ENCODE results near the gene HIVEP3. TPM values are rescaled to one million over a fixed set of nuclear protein-coding genes. Genes with fewer than 3 reads are reported as not detected.

HIVEP3 gene
- total RNA-seq, 1 donor from 2014 or later: 8.9 TPM

DNA sequence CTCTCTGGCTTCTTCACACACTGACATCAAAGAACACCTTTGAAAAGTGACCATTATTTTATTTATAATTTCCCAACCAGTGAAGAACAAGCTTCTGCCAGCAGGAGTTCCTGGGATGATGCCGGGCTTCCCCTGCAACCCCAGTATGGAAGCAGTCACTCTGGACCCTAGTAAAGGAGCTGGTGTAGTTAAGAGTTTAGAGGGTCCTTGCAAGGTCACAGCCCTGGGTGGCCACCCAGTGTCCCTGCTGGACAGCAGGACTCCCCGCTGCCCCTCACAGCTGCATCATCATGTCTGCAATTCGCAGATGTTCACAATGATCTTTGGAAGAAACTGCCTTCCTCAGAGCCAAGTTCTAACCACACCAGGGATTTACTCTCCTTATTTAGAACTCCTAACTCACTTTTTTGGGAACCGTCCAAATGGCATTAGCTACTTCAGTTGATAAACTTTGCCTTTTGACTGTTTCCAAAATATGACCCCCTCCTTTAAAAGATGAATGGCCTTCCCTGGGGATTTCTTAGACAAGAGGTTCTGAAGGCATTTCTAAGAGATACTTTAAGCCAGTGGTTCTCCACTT lies 90.6 kb downstream of the HIVEP3 start:
- Histone ChIP-seq H3K9me3 (ENCODE audit: insufficient read depth, low read depth, low read length) (no peaks in the 10 kb centered on the region), H3K36me3 (ENCODE audit: insufficient read depth, low read length) (no peaks in the 10 kb centered on the region), H3K79me2 (ENCODE audit: insufficient read depth, low read length) (no peaks in the 10 kb centered on the region), H3K27ac (ENCODE audit: low read depth, low read length) (no peak overlapping the region), H3K27me3 (ENCODE audit: insufficient read depth, low read length) (no peaks in the 10 kb centered on the region), H2AFZ (ENCODE audit: low read depth, low read length) (no peak overlapping the region), H3K4me2 (ENCODE audit: low read length) (no peak overlapping the region), H3K4me3 (ENCODE audit: insufficient read depth, low read depth, low read length) (no peak overlapping the region), H3K9ac (ENCODE audit: low read length) (no peak overlapping the region), H4K20me1 (ENCODE audit: insufficient read depth, low read length) (no peaks in the 10 kb centered on the region), H3K4me1 (ENCODE audit: insufficient read depth, low read length) (peaks cover 9% of the 10 kb centered on the region)
- DNase-seq (ENCODE audit: low read depth): peak; percentile 56
- FAIRE-seq: no peak
- TF ChIP-seq EZH2 (IDR thresholded peaks at IDR 0.05; ENCODE audit: insufficient read depth, low read length): no peak
- TF ChIP-seq, protein P1, sequence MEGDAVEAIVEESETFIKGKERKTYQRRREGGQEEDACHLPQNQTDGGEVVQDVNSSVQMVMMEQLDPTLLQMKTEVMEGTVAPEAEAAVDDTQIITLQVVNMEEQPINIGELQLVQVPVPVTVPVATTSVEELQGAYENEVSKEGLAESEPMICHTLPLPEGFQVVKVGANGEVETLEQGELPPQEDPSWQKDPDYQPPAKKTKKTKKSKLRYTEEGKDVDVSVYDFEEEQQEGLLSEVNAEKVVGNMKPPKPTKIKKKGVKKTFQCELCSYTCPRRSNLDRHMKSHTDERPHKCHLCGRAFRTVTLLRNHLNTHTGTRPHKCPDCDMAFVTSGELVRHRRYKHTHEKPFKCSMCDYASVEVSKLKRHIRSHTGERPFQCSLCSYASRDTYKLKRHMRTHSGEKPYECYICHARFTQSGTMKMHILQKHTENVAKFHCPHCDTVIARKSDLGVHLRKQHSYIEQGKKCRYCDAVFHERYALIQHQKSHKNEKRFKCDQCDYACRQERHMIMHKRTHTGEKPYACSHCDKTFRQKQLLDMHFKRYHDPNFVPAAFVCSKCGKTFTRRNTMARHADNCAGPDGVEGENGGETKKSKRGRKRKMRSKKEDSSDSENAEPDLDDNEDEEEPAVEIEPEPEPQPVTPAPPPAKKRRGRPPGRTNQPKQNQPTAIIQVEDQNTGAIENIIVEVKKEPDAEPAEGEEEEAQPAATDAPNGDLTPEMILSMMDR (IDR thresholded peaks at IDR 0.05; ENCODE audit: insufficient read depth, low read depth, low read length): no peak
- H3K9me3 Mint-ChIP-seq (ENCODE audit: unreplicated experiment): no peaks in the 10 kb centered on the region
- H3K27ac Mint-ChIP-seq (ENCODE audit: unreplicated experiment): no peak overlapping the region
- peaks cover 13% of the 10 kb centered on the region for H3K27me3 Mint-ChIP-seq (ENCODE audit: low read depth, unreplicated experiment)
- peaks cover 17% of the 10 kb centered on the region for H3K4me1 Mint-ChIP-seq (ENCODE audit: low read depth, unreplicated experiment)
- no peaks in the 10 kb centered on the region for H3K36me3 Mint-ChIP-seq (ENCODE audit: low read depth, unreplicated experiment)
- no peak overlapping the region for H3K4me3 Mint-ChIP-seq (ENCODE audit: unreplicated experiment)

DNA sequence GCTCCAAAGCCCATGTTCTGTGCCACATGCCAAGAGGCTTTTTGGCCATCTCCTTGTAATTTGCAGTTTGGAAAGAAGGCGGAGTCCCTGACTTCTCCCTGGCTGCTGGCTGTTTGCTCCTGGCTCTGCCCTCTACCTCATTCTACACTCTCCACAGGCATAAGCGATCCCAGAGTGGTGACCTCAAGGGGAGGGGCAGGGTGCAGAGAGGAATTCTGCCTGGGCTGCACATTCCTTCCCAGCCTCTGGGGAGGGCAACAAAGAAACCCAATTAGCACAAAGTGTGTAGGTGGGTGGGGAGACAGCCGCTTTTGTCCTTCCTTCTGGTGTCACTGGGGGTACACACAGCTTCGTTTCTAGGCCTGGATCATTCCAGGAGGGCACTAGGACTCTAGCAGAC lies 95.3 kb downstream of the HIVEP3 start:
- Histone ChIP-seq H3K27me3 (ENCODE audit: insufficient read depth, low read length) (no peaks in the 10 kb centered on the region), H3K9me3 (ENCODE audit: insufficient read depth, low read depth, low read length) (no peaks in the 10 kb centered on the region), H2AFZ (ENCODE audit: low read depth, low read length) (no peak overlapping the region), H3K9ac (ENCODE audit: low read length) (no peak overlapping the region), H3K4me3 (ENCODE audit: insufficient read depth, low read depth, low read length) (no peak overlapping the region), H3K4me2 (ENCODE audit: low read length) (peak overlapping the region; percentile 22), H3K27ac (ENCODE audit: low read depth, low read length) (no peak overlapping the region), H4K20me1 (ENCODE audit: insufficient read depth, low read length) (no peaks in the 10 kb centered on the region), H3K4me1 (ENCODE audit: insufficient read depth, low read length) (peaks cover 9% of the 10 kb centered on the region), H3K36me3 (ENCODE audit: insufficient read depth, low read length) (no peaks in the 10 kb centered on the region), H3K79me2 (ENCODE audit: insufficient read depth, low read length) (no peaks in the 10 kb centered on the region)
- TF ChIP-seq, protein P1 (IDR thresholded peaks at IDR 0.05; ENCODE audit: insufficient read depth, low read depth, low read length): no peak
- TF ChIP-seq EZH2 (IDR thresholded peaks at IDR 0.05; ENCODE audit: insufficient read depth, low read length): no peak
- DNase-seq (ENCODE audit: low read depth) (peak; percentile 56), FAIRE-seq (no peak)
- Mint-ChIP-seq H3K36me3 (ENCODE audit: low read depth, unreplicated experiment) (no peaks in the 10 kb centered on the region), H3K27ac (ENCODE audit: unreplicated experiment) (peak overlapping the region; percentile 83), H3K4me3 (ENCODE audit: unreplicated experiment) (no peak overlapping the region), H3K27me3 (ENCODE audit: low read depth, unreplicated experiment) (peaks cover 2% of the 10 kb centered on the region), H3K9me3 (ENCODE audit: unreplicated experiment) (no peaks in the 10 kb centered on the region), H3K4me1 (ENCODE audit: low read depth, unreplicated experiment) (peaks cover 19% of the 10 kb centered on the region)

DNA sequence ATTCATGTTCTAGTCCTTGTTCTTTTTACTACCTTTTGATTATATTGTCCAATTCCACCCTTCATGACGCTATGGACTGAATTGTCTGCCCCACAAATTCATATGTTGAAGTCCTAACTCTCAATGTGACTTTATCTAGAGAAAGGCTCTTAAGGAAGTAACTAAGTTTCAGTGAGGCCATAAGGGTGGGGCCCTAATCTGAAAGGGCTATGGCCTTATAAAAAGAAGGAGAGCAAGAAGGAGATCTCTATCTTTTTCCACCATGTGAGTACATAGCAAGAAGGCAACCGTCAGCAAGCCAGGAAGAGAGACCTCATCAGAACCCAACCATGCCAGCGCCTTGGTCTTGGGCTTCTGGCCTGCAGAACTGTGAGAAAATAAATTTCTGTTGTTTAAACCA lies 95.9 kb downstream of the HIVEP3 start:
- H3K27ac ChIP-seq (ENCODE audit: low read depth, low read length): no peak overlapping the region
- no peaks in the 10 kb centered on the region for H3K36me3 Mint-ChIP-seq (ENCODE audit: low read depth, unreplicated experiment)
- peaks cover 19% of the 10 kb centered on the region for H3K4me1 Mint-ChIP-seq (ENCODE audit: low read depth, unreplicated experiment)
- no peak overlapping the region for H3K9ac ChIP-seq (ENCODE audit: low read length)
- no peak for FAIRE-seq
- H3K9me3 Mint-ChIP-seq (ENCODE audit: unreplicated experiment): no peaks in the 10 kb centered on the region
- no peaks in the 10 kb centered on the region for H4K20me1 ChIP-seq (ENCODE audit: insufficient read depth, low read length)
- TF ChIP-seq EZH2 (IDR thresholded peaks at IDR 0.05; ENCODE audit: insufficient read depth, low read length): no peak
- TF ChIP-seq, protein P1 (IDR thresholded peaks at IDR 0.05; ENCODE audit: insufficient read depth, low read depth, low read length): no peak
- no peak overlapping the region for H3K4me3 ChIP-seq (ENCODE audit: insufficient read depth, low read depth, low read length)
- H3K27me3 ChIP-seq (ENCODE audit: insufficient read depth, low read length): no peaks in the 10 kb centered on the region
- H3K27ac Mint-ChIP-seq (ENCODE audit: unreplicated experiment): no peak overlapping the region
- no peak overlapping the region for H2AFZ ChIP-seq (ENCODE audit: low read depth, low read length)
- H3K4me3 Mint-ChIP-seq (ENCODE audit: unreplicated experiment): no peak overlapping the region
- H3K27me3 Mint-ChIP-seq (ENCODE audit: low read depth, unreplicated experiment): peaks cover 2% of the 10 kb centered on the region
- DNase-seq (ENCODE audit: low read depth): no peak
- H3K4me2 ChIP-seq (ENCODE audit: low read length): no peak overlapping the region
- no peaks in the 10 kb centered on the region for H3K79me2 ChIP-seq (ENCODE audit: insufficient read depth, low read length)
- H3K4me1 ChIP-seq (ENCODE audit: insufficient read depth, low read length): peaks cover 9% of the 10 kb centered on the region
- no peaks in the 10 kb centered on the region for H3K36me3 ChIP-seq (ENCODE audit: insufficient read depth, low read length)
- no peaks in the 10 kb centered on the region for H3K9me3 ChIP-seq (ENCODE audit: insufficient read depth, low read depth, low read length)

All from astrocyte (in vitro differentiated cells and primary cell).